Gastroesophageal sphincter (tissue), 4 donors: Measurements from ENCODE around the gene C15orf39. TPM values are rescaled to one million over a fixed set of nuclear protein-coding genes. Genes with fewer than 3 reads are reported as not detected.

Source experiments
- ATAC-seq: fragments of 150-250 bp; one replicate; pipeline ENCODE4 v1.9.1; 2016; ENCODE audit warnings: mild to moderate bottlenecking, moderate library complexity
- H3K27ac ChIP-seq, 4 donors: fragments of 200-600 bp; sonication (generic) in 3 of 4; 1 replicate in 3 of 4; 2 replicates in 1 of 4; pipeline ENCODE4 v1.5.1; 2016 to 2019
- H3K27me3 ChIP-seq: fragments of 200-600 bp; sonication (generic); one replicate; pipeline ENCODE4 v1.5.1; 2019
- H3K36me3 ChIP-seq, 2 donors: fragments of 200-600 bp; sonication (generic); one replicate each; pipeline ENCODE4 v1.5.1; 2019; ENCODE audit warnings: control low read depth in 1 of 2
- H3K4me1 ChIP-seq, 3 donors: fragments of 200-600 bp; sonication (generic); 1 replicate in 2 of 3; 2 replicates in 1 of 3; pipeline ENCODE4 v1.5.1; 2016 to 2019; ENCODE audit warnings: control low read depth in 2 of 3
- H3K4me3 ChIP-seq, 2 donors: fragments of 200-600 bp; sonication (generic); one replicate each; pipeline ENCODE4 v1.5.1; 2019; ENCODE audit warnings: mild to moderate bottlenecking in 1 of 2, moderate library complexity in 1 of 2
- H3K9me3 ChIP-seq, 3 donors: fragments of 200-600 bp; sonication (generic); one replicate each; pipeline ENCODE4 v1.5.1; 2017 to 2019; ENCODE audit warnings: control low read depth in 2 of 3
- CTCF ChIP-seq, 4 experiments: fragments of 200-600 bp in 2 of 4; fragments of 450-650 bp in 2 of 4; sonication (generic) in 1 of 4; IDR thresholded peaks; one replicate each; pipeline ENCODE4 v1.5.1; 2017 to 2019; ENCODE audit warnings: antibody characterized with exemption in 4 of 4, mild to moderate bottlenecking in 2 of 4, moderate library complexity in 2 of 4
- EP300 ChIP-seq: sonication (generic); formaldehyde crosslinking; IDR thresholded peaks from one replicate; pipeline ENCODE4 v1.6.1; 2017; ENCODE audit warnings: antibody characterized with exemption, mild to moderate bottlenecking
- POLR2A ChIP-seq, 2 donors: fragments of 450-650 bp; IDR thresholded peaks; one replicate each; pipeline ENCODE4 v1.6.1; 2017; ENCODE audit warnings: antibody characterized with exemption in 2 of 2, mild to moderate bottlenecking in 2 of 2, moderate library complexity in 1 of 2
- POLR2AphosphoS5 ChIP-seq: sonication (generic); formaldehyde crosslinking; IDR thresholded peaks from one replicate; pipeline ENCODE4 v1.6.1; 2017; ENCODE audit warnings: antibody characterized with exemption
- WGBS, 2 donors: methylation state at CpG; one replicate each; pipeline ENCODE4 v1.1.5; 2018; ENCODE audit warnings: low coverage in 1 of 2; 5-methylcytosine and 5-hydroxymethylcytosine counted together
- total RNA-seq, 4 donors: library from RNA; depleted of rRNA; stranded (reverse); fragments of >200 nt; gene quantifications; one replicate each; pipeline ENCODE4 v1.1.0, GENCODE V29; 2016

Gene C15orf39
- total RNA-seq, 4 donors from 2014 or later: 7.3 to 13.2 (median 11.5) TPM

GRCh38 chr15:75177360-75178071, 24.2 kb upstream of the C15orf39 start:
- H3K9me3 ChIP-seq: no peaks in the 10 kb centered on the region
- peaks cover 0 to 63% (median 44%) of the 10 kb centered on the region in 3 donors for H3K4me1 ChIP-seq
- ATAC-seq: no peak
- peak overlapping the region in 3 of 4 donors; percentile 70 to 72 (median 71) for H3K27ac ChIP-seq
- 49 to 67% methylated on average over 1 to 3 of the region's 6 CpGs for WGBS, 2 donors
- peak overlapping the region in 1 of 2 donors; percentile 50 for H3K4me3 ChIP-seq
- peaks cover 17% of the 10 kb centered on the region for H3K27me3 ChIP-seq
- no peaks in the 10 kb centered on the region for H3K36me3 ChIP-seq
- TF ChIP-seq CTCF (IDR thresholded peaks at IDR 0.05) (no peak), POLR2A (IDR thresholded peaks at IDR 0.05) (no peak), EP300 (no peak), POLR2AphosphoS5 (no peak)

- peaks cover 0 to 66% (median 47%) of the 10 kb centered on the region in 3 donors for H3K4me1 ChIP-seq
- ATAC-seq: peak; percentile 58
Observed at GRCh38 chr15:75178171-75178937, 23.3 kb upstream of the C15orf39 start.

DNA sequence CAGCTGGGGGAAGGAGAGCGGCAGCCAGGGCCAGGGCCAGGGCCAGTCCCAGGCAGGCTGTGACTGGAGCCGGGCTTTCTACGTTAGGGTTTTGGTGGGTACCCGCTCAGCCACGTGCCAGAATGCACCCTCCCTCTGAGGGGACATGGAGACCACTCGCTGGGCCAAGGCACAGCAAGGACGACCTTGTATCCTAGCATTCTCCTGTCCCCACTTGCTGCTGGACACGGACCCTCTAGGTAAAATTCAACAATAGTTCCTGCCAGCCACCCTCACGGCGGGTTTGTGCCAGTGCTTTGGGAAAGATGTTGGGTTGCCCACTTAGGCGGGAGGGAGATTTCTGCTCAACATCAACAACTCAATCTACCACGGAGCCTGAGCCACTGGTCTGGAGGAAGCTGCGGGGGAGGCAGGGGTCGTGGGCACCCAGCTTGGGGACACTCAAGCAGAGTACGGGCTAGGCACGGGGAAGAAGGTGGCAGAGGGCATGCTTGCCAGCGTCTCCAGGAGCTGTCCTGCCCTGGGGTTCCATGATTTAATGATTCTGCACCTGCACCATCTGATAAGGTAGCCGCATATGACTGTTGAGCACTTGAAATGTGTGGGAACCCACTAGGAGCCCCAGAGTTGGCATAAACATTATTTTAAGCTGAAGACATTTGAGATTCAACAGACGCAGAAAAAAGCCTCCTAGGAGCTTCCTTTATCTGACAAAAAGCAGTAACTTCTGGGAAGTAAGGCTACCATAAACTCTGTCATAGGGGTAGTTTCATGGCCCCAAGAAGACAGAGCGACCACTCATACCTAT, 22.5 kb upstream of the C15orf39 start:
- H3K9me3 ChIP-seq: no peaks in the 10 kb centered on the region
- ATAC-seq: no peak
- no peaks in the 10 kb centered on the region for H3K36me3 ChIP-seq
- TF ChIP-seq POLR2AphosphoS5 (no peak), POLR2A (IDR thresholded peaks at IDR 0.05) (no peak), CTCF (IDR thresholded peaks at IDR 0.05) (no peak), EP300 (no peak)
- WGBS, 2 donors: 41 to 67% methylated on average over 7 to 9 of the region's 20 CpGs
- peak overlapping the region in 3 of 4 donors; percentile 70 to 72 (median 71) for H3K27ac ChIP-seq
- peak overlapping the region; percentile 1 to 50 for H3K4me3 ChIP-seq
- H3K4me1 ChIP-seq: peaks cover 0 to 66% (median 47%) of the 10 kb centered on the region in 3 donors
- peaks cover 17% of the 10 kb centered on the region for H3K27me3 ChIP-seq

More at GRCh38 chr15:75178171-75178937, 23.3 kb upstream of the C15orf39 start:
- TF ChIP-seq CTCF (IDR thresholded peaks at IDR 0.05): no peak
- TF ChIP-seq POLR2AphosphoS5: no peak
- no peak for TF ChIP-seq POLR2A (IDR thresholded peaks at IDR 0.05)
- no peak for TF ChIP-seq EP300
- no CpG with 5 or more reads among the region's 53 CpGs for WGBS, 2 donors
- peak overlapping the region; percentile 1 to 50 for H3K4me3 ChIP-seq
- no peaks in the 10 kb centered on the region for H3K9me3 ChIP-seq
- H3K27me3 ChIP-seq: peaks cover 17% of the 10 kb centered on the region
- H3K36me3 ChIP-seq: no peaks in the 10 kb centered on the region
- H3K27ac ChIP-seq: peak overlapping the region in 3 of 4 donors; percentile 70 to 72 (median 71)

DNA sequence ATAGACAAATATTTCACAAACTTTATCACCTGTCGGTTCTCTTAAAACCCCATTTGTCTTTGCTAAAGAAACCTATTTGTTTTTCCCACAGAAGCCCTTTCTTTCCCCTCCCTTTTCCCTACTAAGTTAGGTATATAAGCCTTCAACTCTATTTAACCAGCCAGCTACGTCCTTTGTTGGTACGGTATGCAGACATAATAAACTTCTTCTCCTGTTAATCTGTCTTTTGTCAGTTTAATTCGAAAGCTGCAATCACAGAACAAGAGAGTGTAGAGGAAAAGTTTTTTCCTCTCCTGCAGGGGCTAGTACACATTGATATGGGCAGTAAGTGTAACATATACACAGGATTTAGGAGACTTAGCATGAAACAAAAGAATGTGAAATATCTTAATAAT, 21.9 kb upstream of the C15orf39 start:
- Histone ChIP-seq H3K4me1 (peaks cover 0 to 66% (median 47%) of the 10 kb centered on the region in 3 donors), H3K4me3 (no peak overlapping the region), H3K27ac (peak overlapping the region in 1 of 4 donors; percentile 71), H3K27me3 (peaks cover 17% of the 10 kb centered on the region), H3K9me3 (no peaks in the 10 kb centered on the region), H3K36me3 (no peaks in the 10 kb centered on the region)
- no peak for ATAC-seq
- 48 to 56% methylated on average over 4 of the region's 4 CpGs for WGBS, 2 donors
- TF ChIP-seq POLR2A (IDR thresholded peaks at IDR 0.05) (no peak), EP300 (no peak), CTCF (IDR thresholded peaks at IDR 0.05) (no peak), POLR2AphosphoS5 (no peak)
